ENCODE measurements around the gene CENPF. TPM values are rescaled to one million over a fixed set of nuclear protein-coding genes. Genes with fewer than 3 reads are reported as not detected.

CENPF gene
- total RNA-seq, 1 experiment from 2014 or later: 113 TPM

GRCh38 chr1:214566158-214567104 is 36.6 kb upstream of the CENPF start:
- H3K79me1 ChIP-seq (ENCODE audit: insufficient read depth, low read depth, low read length, poor library complexity, severe bottlenecking): no peaks in the 10 kb centered on the region
- H2BK20ac ChIP-seq (ENCODE audit: low read depth, low read length, poor library complexity, severe bottlenecking): no peak overlapping the region
- H3K9me3 ChIP-seq (ENCODE audit: control insufficient read depth, low read depth, low read length): no peaks in the 10 kb centered on the region
- no peak overlapping the region for H3T11ph ChIP-seq (ENCODE audit: low read length)
- H3K56ac ChIP-seq (ENCODE audit: insufficient read length, low read depth, low read length): no peak overlapping the region
- H2AFZ ChIP-seq (ENCODE audit: low read length): no peak overlapping the region
- H3K4ac ChIP-seq (ENCODE audit: low read depth, low read length): no peak overlapping the region
- no peaks in the 10 kb centered on the region for H3K27me3 ChIP-seq (ENCODE audit: insufficient read depth, low read length)
- WGBS (ENCODE audit: extremely low coverage, insufficient read length, low lambda C conversion rate): no CpG with 5 or more reads among the region's 3 CpGs
- H3K14ac ChIP-seq (ENCODE audit: insufficient read depth, low read length): no peak overlapping the region
- H2BK120ac ChIP-seq (ENCODE audit: low read depth, low read length, poor library complexity, severe bottlenecking): no peak overlapping the region
- H3K23ac ChIP-seq (ENCODE audit: insufficient read length, low read depth, low read length): no peak overlapping the region
- Mint-ChIP-seq H3K4me1 (no peaks in the 10 kb centered on the region), H3K27ac (no peak overlapping the region), H3K36me3 (ENCODE audit: insufficient read depth in 1 of 3, low read depth in 3 of 3) (no peaks in the 10 kb centered on the region), H3K9me3 (no peaks in the 10 kb centered on the region), H3K4me3 (no peak overlapping the region), H3K27me3 (ENCODE audit: low read depth) (no peaks in the 10 kb centered on the region)
- H3K18ac ChIP-seq (ENCODE audit: insufficient read length, low read depth, low read length): no peak overlapping the region
- no peaks in the 10 kb centered on the region for H3K79me2 ChIP-seq (ENCODE audit: insufficient read depth, low read length)
- H3K9ac ChIP-seq (ENCODE audit: extremely low read depth, insufficient read length, low read length): no peak overlapping the region
- no peaks in the 10 kb centered on the region for H3K4me1 ChIP-seq (ENCODE audit: insufficient read depth, low read length)
- H3K4me2 ChIP-seq (ENCODE audit: insufficient read depth, insufficient read length, low read length): no peak overlapping the region
- no peak overlapping the region for H2BK5ac ChIP-seq (ENCODE audit: insufficient read length, low read length)
- H4K91ac ChIP-seq (ENCODE audit: insufficient read length, low read depth, low read length): no peak overlapping the region
- no peak overlapping the region for H3K27ac ChIP-seq (ENCODE audit: insufficient read length, low read depth, low read length)
- no peak overlapping the region for H4K5ac ChIP-seq (ENCODE audit: insufficient read length, low read depth, low read length)
- no peak overlapping the region for H2BK12ac ChIP-seq (ENCODE audit: insufficient read length, low read depth, low read length)
- no peak overlapping the region for H4K8ac ChIP-seq (replicated peaks; ENCODE audit: insufficient read length, low read depth, low read length)
- no peak overlapping the region for H2AK5ac ChIP-seq (ENCODE audit: insufficient read length, low read length)
- no peaks in the 10 kb centered on the region for H4K20me1 ChIP-seq (ENCODE audit: control insufficient read depth, insufficient read depth, insufficient read length)
- H3K23me2 ChIP-seq (ENCODE audit: insufficient read length, low read depth, low read length, poor library complexity, severe bottlenecking): no peaks in the 10 kb centered on the region
- DNase-seq: no peak
- no peak for TF ChIP-seq CTCF (conservative IDR thresholded peaks at IDR 0.05)
- no peak overlapping the region for H2BK15ac ChIP-seq (ENCODE audit: low read depth, low read length)

Measured in H9 (cell line).